HG03575 (cell line): Measurements from ENCODE around the gene DUOXA1.

ENCODE experiments used
- ATAC-seq: cut with Tn5 transposase; IDR thresholded peaks from one replicate; pipeline ENCODE4 v1.9.1; 2021; ENCODE audit not compliant: unreplicated experiment, insufficient number of reproducible peaks, low FRiP score; ENCODE audit errors: extremely low read depth

The DUOXA1 gene

DNA sequence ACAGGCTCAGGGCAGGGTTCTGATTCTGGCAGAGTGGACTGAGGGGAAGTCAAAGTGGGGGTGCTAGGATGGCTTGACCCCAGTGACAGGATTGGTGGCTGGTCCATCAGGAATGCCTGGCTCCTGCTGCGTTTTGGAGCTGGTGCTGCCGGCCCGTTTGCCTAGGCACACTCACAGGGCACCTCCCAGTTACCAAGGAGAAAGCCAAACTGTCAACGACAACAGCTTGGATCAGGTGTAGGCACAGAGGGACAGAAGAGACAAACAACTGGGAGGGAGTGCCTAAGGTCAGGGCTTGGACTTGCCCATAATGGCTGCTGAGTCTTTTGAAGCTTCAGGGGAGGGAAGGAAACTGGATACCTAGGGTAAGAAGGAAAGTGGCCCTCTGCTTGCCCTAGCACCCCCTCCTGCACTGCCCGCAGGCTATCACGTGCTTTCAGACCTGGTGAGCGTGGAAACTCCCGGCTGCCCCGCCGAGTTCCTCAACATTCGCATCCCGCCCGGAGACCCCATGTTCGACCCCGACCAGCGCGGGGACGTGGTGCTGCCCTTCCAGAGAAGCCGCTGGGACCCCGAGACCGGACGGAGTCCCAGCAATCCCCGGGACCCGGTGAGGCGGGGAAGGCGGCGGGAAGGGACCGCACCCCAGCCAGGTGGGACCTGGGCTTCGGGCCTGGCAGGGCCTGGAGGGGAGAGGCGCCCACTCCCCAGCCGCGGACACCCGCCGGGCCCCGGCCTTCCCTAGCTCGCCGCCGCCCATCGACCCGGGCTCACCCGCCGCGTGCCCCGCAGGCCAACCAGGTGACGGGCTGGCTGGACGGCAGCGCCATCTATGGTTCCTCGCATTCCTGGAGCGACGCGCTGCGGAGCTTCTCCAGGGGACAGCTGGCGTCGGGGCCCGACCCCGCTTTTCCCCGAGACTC, 5.3 kb upstream of the DUOXA1 start:
- ATAC-seq = no peak

DNA sequence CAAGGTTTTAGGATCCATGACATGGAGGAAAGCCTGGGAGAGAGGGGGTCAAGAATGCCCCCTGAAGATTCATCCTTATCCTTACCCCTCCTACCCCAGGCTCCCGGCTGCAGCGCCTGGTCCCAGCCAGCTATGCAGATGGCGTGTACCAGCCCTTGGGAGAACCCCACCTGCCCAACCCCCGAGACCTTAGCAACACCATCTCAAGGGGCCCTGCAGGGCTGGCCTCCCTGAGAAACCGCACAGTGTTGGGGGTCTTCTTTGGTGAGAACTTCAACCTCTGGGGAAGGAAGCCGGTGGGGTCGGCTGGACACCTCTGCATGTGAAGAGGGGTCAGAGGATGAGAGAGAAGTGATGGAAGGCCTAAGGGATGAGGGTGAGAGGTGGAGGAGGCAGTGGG, 4.4 kb upstream of the DUOXA1 start:
- ATAC-seq = no peak

DNA sequence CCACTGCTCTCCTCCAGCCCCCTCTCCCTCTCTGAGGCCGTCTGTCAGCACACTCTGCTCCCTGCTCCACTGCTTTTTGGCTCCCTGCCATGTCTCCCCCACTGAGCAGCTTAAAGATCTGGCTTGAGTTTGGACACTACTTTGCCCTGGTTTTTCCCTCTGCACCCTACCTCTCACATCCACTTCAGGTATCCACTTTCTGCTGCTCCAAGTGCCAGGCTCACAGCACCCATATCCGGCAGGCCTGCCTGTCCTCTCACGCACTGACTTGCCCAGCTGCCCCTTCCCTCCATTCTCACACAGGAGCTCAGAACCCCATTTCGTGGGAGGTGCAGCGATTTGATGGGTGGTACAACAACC, 3.9 kb upstream of the DUOXA1 start:
- no peak for ATAC-seq

DNA sequence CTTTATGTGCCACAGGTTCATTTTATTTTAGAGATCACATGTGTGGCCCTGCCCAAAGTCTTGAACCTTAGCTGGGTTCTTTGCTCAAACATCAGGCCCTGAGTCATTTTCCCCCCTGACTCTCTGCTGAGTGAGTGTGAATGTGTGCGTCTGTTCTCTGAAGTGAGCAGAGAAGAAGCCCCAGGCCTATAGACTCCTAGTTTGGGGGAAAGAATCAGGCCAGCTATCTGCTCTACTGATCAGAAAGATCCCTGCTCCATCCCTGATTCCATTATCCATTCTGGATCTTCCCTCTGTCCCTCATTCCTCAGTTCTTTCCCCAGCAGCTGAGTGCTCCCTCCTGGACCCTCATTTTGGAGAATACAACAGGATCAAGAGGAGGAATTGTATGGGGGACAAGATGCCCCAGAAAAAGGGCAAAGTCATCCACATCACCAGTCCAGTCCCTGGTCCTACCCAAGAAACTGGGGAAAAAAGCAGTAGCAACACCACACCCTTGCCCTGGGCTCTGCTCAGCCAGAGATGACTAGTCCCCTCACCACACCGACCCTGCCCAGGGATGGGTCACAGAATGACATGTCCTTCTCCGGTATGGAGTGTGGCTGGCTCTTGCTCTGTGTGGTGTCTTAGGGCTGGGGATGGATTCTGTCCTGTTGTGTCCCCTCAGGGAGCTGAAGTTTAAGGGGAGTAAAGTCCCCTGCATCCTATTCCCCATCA, 3.3 kb upstream of the DUOXA1 start:
- no peak for ATAC-seq

DNA sequence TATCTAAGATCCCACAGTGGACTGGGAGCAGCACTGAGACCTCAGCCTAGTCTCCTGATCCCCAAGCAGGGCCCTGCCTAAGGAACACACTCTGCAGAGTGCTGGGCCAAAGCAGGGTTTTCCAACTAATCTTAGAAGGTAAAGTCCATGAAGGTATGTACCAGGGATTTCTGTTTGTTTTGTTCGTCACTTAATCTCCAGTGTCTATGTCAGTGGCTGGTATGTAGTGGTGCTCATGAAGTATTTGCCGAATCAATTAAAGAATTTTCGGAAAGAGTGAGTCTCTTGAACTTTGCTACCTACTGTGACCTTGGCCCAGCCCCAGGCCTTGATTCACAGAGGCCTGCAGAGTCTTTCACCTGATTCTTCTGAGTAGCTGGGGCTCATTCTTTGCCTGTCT, 1.8 kb upstream of the DUOXA1 start:
- ATAC-seq = no peak

DNA sequence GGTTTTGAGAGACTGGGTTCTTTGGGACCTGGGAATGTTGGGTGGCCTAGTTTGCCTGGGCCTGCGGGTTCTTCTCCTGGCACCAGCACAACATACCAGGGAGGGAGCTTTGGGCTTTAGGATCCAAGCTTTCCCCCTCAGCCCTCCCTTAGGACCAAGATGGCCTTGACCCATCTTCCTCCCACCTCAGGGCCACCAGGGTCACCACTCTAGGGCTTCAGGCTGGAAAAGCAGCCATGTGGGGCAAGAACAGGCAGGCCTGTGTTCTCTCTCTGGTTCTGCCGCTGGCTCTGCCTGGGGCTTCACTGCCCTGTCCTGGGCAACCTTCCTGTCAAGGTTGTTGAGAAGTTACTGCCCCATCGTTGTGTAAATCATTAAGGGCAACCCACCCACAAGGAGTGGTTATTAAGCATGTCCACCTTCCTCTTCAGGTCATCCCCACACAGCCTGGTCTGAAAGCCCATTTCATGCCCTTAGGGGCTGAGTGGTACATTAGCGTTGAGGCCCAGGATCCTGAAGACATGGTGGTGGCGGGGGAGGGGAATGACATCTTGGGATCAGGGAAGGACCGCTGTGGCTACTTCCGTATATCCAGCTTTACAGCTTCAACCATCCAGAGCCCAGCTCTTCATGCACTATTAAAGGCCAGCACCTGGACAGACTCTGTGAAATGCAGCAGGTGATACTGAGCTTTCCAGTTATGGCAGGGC, 767 bp upstream of the DUOXA1 start:
- ATAC-seq = no peak

DNA sequence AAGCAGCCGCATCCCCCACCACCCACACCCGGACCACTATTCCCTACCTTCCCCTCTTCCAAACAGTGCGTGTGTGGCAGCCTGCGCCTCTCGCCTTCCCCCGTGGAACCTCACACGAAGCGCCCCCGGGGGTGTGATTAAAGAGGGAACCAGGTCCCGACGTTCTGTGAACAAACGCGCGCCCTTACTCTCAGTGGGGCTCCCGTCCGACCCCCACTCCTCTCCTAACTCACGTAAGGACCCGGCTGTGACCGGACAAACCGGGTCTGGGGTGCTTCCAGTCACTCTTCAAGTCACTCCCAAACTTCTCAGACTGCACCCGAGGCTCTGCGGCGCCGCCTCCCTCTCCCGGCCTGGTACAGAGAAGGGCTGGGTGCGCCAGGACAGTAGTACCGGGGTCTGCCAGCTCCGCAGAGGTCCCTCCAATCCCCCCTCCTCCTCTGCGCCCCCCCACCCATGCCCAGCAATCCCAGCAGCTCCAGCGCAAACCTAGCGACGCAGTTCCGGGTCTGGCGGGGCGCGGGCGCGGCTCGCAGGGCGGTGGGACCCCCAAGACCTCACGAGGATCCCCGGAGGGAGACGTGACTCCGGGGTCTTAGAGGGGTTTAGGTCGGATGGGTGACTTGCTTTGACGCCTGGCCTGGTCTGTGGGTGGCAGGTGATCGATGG, 574 bp downstream of the DUOXA1 start:
- ATAC-seq = no peak

DNA sequence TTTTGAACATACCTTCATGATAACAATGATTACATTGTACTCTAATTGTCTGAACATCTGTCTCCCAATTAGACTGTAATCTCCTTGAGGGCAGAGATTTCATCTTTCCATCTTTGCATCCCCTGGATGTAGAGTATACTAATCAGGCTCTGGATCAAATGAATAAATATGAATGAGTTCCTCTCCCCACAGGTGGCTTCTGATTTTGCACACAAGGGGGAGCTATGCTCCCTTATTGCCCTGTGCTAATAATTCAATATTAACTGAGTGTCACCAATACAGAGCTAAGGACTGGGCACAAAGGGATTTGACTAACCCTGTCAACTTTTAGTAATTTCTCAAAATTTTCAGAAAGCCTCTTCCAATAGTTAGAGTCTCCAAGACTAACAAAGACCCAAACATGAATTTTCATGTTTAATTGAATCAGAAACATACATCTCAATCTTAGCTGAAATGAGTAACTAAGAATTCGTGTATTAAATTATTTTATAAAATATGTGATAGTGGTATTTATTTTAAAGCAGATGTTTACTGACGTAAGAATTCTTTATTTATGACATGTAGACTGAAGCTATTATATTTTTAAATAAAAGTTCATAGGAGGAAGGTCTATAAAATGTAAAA, 3.0 kb downstream of the DUOXA1 start:
- ATAC-seq = no peak

DNA sequence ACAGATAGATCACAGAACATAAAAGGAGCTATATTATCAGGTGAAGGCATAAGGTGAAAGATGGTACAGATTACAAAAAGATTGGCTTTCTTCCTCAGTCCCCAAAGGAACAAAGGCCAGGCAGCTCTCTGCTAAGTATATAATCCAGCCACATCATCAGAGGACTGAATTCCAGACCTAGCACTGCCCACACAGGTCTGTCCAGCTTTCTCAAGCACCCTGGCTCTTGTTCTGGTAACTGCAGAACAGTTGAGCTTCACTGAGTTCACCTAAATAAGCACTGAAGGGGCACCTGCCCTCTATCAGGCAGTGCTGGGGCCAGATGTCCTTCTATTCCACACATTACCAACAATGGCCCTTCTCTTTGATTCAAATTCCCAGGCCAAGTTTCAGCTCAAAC, 6.3 kb downstream of the DUOXA1 start:
- no peak for ATAC-seq

DNA sequence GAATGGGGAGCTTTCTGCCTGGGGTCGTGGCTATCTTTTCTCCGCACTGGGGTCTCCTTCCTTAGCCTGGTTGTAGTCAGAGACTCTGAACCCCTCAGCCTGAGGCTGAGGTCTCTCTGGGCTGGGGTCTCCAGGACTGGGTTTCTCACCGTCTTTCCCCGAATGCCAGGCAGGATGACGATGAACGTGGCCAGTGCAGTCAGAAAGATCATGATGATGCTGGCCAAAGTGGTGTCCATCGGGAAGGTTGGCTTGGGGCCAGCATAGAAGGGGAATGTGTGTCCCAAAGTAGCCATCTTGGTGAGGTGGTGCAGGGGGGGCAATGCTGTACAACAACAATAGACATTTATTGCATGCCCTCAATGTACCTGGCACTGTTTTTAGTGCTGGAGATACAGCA, 7.0 kb downstream of the DUOXA1 start:
- ATAC-seq = no peak

DNA sequence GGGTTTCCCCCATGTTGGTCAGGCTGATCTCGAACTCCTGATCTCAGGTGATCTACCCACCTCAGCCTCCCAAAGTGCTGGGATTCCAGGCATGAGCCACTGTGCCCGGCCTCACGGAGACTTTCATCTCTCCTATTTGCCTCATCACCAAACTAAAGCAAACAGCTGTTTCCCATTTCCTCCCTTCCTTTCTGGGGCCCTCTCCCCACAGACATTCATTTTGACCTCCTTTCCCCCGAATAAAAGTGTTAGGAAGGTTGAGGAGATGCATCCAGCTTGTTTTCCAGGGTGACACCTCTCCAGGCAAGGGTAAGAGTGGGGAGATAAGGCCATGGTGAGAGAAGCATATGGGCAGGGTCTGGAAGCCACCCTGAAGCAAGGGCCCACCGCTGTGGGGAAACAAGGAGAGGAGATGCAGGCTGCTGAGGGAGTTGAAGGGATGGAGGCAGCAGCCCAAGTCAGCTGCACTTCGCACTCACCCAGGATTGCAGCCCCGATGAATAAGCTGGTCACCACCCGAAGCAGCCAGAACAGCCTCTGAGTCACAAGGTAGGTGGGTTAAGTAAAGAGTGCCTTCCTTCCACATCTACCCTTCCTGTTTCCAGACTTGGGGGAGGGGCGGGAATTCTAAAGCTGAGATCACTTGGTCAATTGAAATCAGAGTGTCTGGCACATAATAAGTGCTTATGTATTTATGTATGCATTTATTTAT, 7.8 kb downstream of the DUOXA1 start:
- ATAC-seq = no peak

DNA sequence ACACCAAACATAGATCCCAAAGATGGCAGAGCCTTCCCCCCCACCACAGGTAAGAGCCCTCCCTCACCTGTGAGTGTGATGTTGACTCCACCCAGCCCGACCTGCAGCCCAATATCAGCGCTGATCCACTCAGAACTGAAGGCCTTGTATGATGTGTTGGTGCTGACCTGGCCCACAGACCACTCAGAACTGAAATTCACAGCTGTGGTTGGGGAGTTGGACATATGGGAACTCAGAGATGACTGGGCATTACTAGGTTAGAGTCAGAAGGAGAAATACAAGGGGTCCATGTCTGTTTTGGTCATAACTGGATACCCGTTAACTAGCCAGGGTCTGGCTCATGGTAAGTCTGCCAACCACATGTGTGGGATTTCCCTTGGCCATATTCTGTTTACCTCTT, 8.7 kb downstream of the DUOXA1 start:
- ATAC-seq = no peak

DNA sequence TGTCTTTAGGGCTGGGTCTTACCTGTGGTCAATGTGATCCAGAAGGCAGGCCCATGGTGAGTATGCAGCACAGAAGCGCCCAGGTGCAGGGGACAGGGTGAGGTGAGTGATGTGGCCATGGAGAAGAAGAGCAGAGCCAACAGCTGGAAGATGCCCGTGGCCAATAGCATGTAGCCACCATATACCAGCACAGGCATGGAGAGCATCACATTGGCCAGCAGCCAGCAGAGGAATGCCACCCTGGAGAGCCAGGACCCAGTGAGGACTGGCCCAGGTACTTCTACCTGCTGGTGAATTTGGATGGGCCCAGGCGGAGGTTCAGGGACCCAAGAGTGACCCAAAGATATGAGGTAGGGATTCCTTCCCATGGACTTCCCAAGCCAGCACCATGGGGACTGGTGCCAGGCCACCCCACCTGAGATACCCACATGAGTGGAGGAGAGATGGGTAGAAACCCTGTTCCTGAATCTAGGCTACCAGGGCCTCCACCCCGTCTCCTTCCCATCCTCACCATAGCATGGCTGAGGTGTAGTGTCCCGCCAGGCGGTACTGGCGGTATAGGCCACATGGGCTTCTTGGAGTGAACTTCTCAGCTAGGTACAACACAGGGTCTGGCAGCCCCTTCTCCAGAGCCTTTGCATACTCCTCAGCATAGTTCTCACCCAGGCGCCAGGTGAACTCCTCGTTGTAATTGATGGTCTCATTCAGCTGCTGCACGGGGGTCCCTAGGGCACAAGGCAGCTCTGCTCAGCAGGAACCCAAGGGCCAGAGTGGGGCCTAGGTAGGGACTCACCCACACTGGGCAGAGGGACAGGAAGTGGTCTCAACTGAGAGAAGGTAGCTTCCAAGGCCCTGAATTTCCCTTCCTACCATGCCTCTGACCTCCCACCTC, 9.4 kb downstream of the DUOXA1 start:
- no peak for ATAC-seq

DNA sequence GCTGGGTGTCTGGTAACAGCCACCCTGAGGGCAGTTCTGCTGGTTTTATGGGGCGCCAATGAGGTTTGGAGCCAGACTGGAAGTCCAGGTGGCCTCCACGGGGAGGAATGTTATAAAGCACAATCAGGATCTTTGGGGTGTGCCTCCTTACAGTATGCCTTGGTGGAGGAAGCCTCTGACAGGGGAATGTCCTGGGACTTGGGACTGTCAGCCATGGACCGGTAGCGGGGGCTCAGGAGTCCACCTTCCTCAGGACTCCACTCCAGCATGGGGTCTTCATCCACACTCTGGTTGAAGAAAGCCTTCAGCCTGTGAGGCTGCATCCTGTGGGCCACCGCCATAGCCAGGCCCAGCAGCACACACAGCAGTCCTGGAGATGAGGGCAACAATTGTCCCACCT, 10.7 kb downstream of the DUOXA1 start:
- no peak for ATAC-seq

DNA sequence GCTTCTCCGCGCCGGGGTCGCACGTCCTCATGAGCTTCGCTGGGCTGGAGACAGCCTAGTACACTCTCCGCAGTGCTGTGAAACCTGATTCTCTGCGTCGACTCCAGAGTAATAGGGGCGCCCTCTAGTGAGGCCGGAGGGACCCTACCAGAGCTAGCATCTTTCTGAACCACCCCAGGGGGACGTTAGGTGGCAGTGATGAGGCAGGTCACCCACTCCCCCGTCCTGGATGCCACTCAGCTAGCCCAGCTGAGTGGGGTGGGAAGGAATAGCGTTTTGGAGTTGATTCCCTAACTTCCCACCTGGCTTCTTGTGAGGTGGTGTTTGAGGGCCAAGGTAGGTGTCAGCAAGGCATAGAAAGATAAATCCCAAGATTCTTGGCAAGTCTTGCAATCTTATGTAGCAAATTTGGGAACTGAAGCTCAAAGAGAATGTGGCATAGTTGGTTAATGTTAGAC, 11.5 kb downstream of the DUOXA1 start:
- peak; percentile 77 for ATAC-seq

DNA sequence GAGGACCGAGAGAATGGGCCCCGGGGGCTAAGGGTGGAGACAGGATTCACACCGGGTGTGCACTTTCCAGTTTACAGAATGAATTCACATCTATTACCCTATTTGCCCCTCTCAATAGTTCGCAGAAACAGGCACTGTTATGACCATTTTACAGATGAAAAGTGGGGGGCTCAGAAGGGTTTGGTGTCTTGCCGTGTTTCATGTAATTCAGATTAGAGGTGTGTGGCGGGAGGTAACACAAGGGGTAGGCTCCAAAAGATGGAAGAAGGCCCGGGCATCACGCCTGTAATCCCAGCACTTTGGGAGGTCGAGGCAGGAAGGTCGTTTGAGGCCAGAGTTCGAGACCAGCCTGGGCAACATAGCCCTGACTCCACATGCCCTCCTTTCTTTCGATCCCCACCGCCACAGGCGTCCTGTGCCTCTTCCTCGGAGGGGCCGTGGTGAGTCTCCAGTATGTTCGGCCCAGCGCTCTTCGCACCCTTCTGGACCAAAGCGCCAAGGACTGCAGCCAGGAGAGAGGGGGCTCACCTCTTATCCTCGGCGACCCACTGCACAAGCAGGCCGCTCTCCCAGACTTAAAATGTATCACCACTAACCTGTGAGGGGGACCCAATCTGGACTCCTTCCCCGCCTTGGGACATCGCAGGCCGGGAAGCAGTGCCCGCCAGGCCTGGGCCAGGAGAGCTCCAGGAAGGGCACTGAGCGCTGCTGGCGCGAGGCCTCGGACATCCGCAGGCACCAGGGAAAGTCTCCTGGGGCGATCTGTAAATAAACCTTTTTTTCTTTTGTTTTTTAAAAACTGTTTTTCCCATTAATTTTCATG, 12.2 kb downstream of the DUOXA1 start:
- ATAC-seq = no peak
